ENCODE measurements around the gene ARMC2. TPM values are rescaled to one million over a fixed set of nuclear protein-coding genes. Genes with fewer than 3 reads are reported as not detected.

The ARMC2 gene
- polyA plus RNA-seq (2012; rRNA removed) = 2.4 and 4.3 TPM in 2 replicates
- polyA plus RNA-seq (2012; cell fraction: cytosol; rRNA removed) = 3.4 and 3.8 TPM in 2 replicates
- polyA plus RNA-seq (2012; cell fraction: nucleus; rRNA removed) = 3.7 and 6.5 TPM in 2 replicates

GRCh38 chr6:108848116-108848868 lies at the start of gene ARMC2:
Gene ARMC2, plus strand, starts transcription at chr6:108848422. Its CDS starts 5,846 bp downstream, at chr6:108854268.
- Histone ChIP-seq H4K20me1 (ENCODE audit: insufficient read depth) (no peaks in the 10 kb centered on the region), H3K9me2 (no peaks in the 10 kb centered on the region), H3K9ac (peak within 1 kb of the TSS; percentile 88), H2AFZ (ENCODE audit: low read depth) (peak within 1 kb of the TSS; percentile 97), H3K4me2 (peak within 1 kb of the TSS; percentile 93), H3K9me3 (no peaks in the 10 kb centered on the region), H3K4me1 (ENCODE audit: control insufficient read depth in 1 of 2, insufficient read depth in 2 of 2, low read depth in 1 of 2, low read length in 1 of 2) (peaks cover 0 to 7% of the 10 kb centered on the region in 2 experiments; a peak in 3 of 4 replicates), H3K27ac (ENCODE audit: low read depth in 2 of 2, low read length in 1 of 2) (peak within 1 kb of the TSS; percentile 77 to 87), H3F3A (replicated peaks; ENCODE audit: insufficient read depth) (no peaks in the 10 kb centered on the region), H3K36me3 (replicated peaks in 1 of 2; ENCODE audit: control insufficient read depth in 1 of 2, insufficient read depth in 2 of 2, low read length in 1 of 2) (no peaks in the 10 kb centered on the region), H3K27me3 (ENCODE audit: insufficient read depth) (no peaks in the 10 kb centered on the region), H3K79me2 (ENCODE audit: insufficient read depth) (peaks cover 8% of the 10 kb centered on the region; the same call in 1 of the 2 replicates), H3K4me3 (ENCODE audit: low read depth in 2 of 2, low read length in 1 of 2) (peak within 1 kb of the TSS; percentile 89 to 92)
- WGBS (ENCODE audit: low lambda C conversion rate) = 0% methylated on average over 3 of the region's 61 CpGs
- ChIA-PET POLR2A (interaction anchor here (0.5 to 1.8 kb wide), 8 partner anchors 12 to 356 kb away, joined by 3 to 11 read pairs (median 4); partner anchors contain the start of gene FOXO3), CTCF (interaction anchor here (0.6 to 3.3 kb wide), 11 partner anchors 10 to 1849 kb away, joined by 3 to 16 read pairs (median 3); no protein-coding TSS in a partner anchor)
- DNase-seq = peak; percentile 98
- TF ChIP-seq YY1 (IDR thresholded peaks at IDR 0.05; ENCODE audit: low read depth) (no peak), SIN3A (IDR thresholded peaks at IDR 0.05; ENCODE audit: borderline replicate concordance, low read depth, low read length) (peak; percentile 86; the same call in 1 of the 2 replicates), GATA2 (CRISPR knock-in tag; IDR thresholded peaks at IDR 0.05) (0 out of 2 replicates have a peak, but pooled peaks have one; percentile 33), TAF1 (IDR thresholded peaks at IDR 0.05; ENCODE audit: borderline replicate concordance, low read depth, low read length) (peak; percentile 54; the same call in 1 of the 2 replicates), MAX (IDR thresholded peaks at IDR 0.05; ENCODE audit: low read depth) (peak; percentile 57; the same call in 1 of the 2 replicates), NRF1 (IDR thresholded peaks at IDR 0.05; ENCODE audit: low read depth, low read length) (peak; percentile 97), FOSL2 (IDR thresholded peaks at IDR 0.05; ENCODE audit: borderline replicate concordance, low read depth) (no peak), MXI1 (IDR thresholded peaks at IDR 0.05; ENCODE audit: low read depth, low read length) (peak; percentile 71; the same call in 1 of the 2 replicates), RAD21 (IDR thresholded peaks at IDR 0.05; ENCODE audit: low read length) (no peak), SMC3 (IDR thresholded peaks at IDR 0.05; ENCODE audit: low read depth, low read length) (no peak), ELF1 (IDR thresholded peaks at IDR 0.05) (no peak), FOXJ3 (CRISPR knock-in tag; IDR thresholded peaks at IDR 0.05) (0 out of 2 replicates have a peak, but pooled peaks have one; percentile 44), TEAD4 (IDR thresholded peaks at IDR 0.05; ENCODE audit: borderline replicate concordance, insufficient read depth) (no peak), POLR2AphosphoS5 (IDR thresholded peaks at IDR 0.05; ENCODE audit: low read depth, low read length) (peak; percentile 95), PBX3 (IDR thresholded peaks at IDR 0.05) (no peak), RCOR1 (IDR thresholded peaks at IDR 0.05; ENCODE audit: low read length) (no peak)
